GM12878 (cell line): ENCODE measurements around the gene NT5DC4. TPM values are rescaled to one million over a fixed set of nuclear protein-coding genes. Genes with fewer than 3 reads are reported as not detected.
A peak's percentile ranks its signal among the peaks of the same experiment; 100 is the strongest.

Experiments
- ATAC-seq: fragments of 200-7000 bp; cut with Tn5 transposase; 3 replicates; pipeline ENCODE4 v1.9.1; 2020; ENCODE audit warnings: mild to moderate bottlenecking, moderate library complexity
- BruUV-seq: library from RNA; stranded (reverse); fragments of 400-500 nt; replicated peaks from 2 replicates; lab custom pipeline; 2021; lab: Mats Ljungman, UMichigan
- CTCF ChIA-PET: fragments of 300-600 bp; sonication (Branson Sonifier 250); formaldehyde crosslinking; extraction: SDS; loops from one replicate; lab custom pipeline; 2021; ENCODE audit warnings: inconsistent platforms; lab: Yijun Ruan, JAX
- POLR2A ChIA-PET: fragments of 350-600 bp; formaldehyde crosslinking; extraction: SDS; loops from one replicate; lab custom pipeline; 2021; ENCODE audit warnings: inconsistent platforms; lab: Charles Lee
- RAD21 ChIA-PET: fragments of 300-600 bp; sonication (Branson Sonifier 250); formaldehyde crosslinking; loops from one replicate; lab custom pipeline; 2023; ENCODE audit warnings: antibody characterized with exemption; ENCODE audit not compliant: unreplicated experiment; lab: Charles Lee
- SMC1A ChIA-PET: fragments of 300-600 bp; sonication (Branson Sonifier 250); formaldehyde crosslinking; loops from one replicate; lab custom pipeline; 2023; ENCODE audit not compliant: unreplicated experiment, uncharacterized antibody; lab: Charles Lee
- DNase-seq: peaks from one replicate; pipeline ENCODE4 v3.0.0-alpha.2; 2011; ENCODE audit warnings: low read depth, low spot score
- FAIRE-seq: peaks from 3 replicates; lab custom pipeline; 2011; peaks lifted over from hg19 to GRCh38; lab: Jason Lieb, UNC
- H2AFZ ChIP-seq: 2 replicates; pipeline ENCODE4 v1.6.0; 2011; ENCODE audit warnings: low read depth, low read length, control low read depth; ENCODE audit not compliant: control insufficient read depth
- H3K27ac ChIP-seq: 2 replicates; pipeline ENCODE4 v1.5.1; 2011; ENCODE audit warnings: control low read depth; ENCODE audit not compliant: control insufficient read depth, insufficient read depth
- H3K27me3 ChIP-seq, 2 experiments: replicated peaks in 1 of 2; 2 replicates each; pipeline versions ENCODE4 v1.6.0 to v1.6.1; 2011; ENCODE audit warnings: low read length in 1 of 2; ENCODE audit not compliant: control insufficient read depth in 2 of 2, insufficient read depth in 2 of 2
- H3K36me3 ChIP-seq, 2 experiments: 2 replicates each; pipeline ENCODE4 v1.5.1; 2011; ENCODE audit warnings: low read length in 1 of 2; ENCODE audit not compliant: control insufficient read depth in 2 of 2, insufficient read depth in 2 of 2
- H3K4me1 ChIP-seq: 2 replicates; pipeline ENCODE4 v1.6.1; 2011; ENCODE audit warnings: mild to moderate bottlenecking, low read length, moderate library complexity, mixed read lengths; ENCODE audit not compliant: control insufficient read depth, insufficient read depth
- H3K4me2 ChIP-seq: 2 replicates; pipeline ENCODE4 v1.6.0; 2011; ENCODE audit warnings: control low read depth; ENCODE audit not compliant: control insufficient read depth, insufficient read depth
- H3K4me3 ChIP-seq: fragments of 200-600 bp; sonication (generic); 2 replicates; pipeline ENCODE4 v1.5.1; 2016
- H3K79me2 ChIP-seq: 2 replicates; pipeline ENCODE4 v1.6.0; 2011; ENCODE audit warnings: low read length; ENCODE audit not compliant: control insufficient read depth, insufficient read depth
- H3K9ac ChIP-seq: 2 replicates; pipeline ENCODE4 v1.8.0; 2011; ENCODE audit warnings: low read length, control low read depth, mixed read lengths; ENCODE audit not compliant: control insufficient read depth, insufficient read depth
- H3K9me3 ChIP-seq: replicated peaks from 3 replicates; pipeline ENCODE4 v1.5.1; 2011; ENCODE audit warnings: mild to moderate bottlenecking, low read length; ENCODE audit not compliant: control insufficient read depth, insufficient read depth
- H4K20me1 ChIP-seq: 2 replicates; pipeline ENCODE4 v1.6.0; 2011; ENCODE audit not compliant: control insufficient read depth, insufficient read depth
- CEBPB ChIP-seq, 2 experiments: fragments of 150-350 bp in 1 of 2; IDR thresholded peaks; 2 replicates each; pipeline ENCODE4 v1.6.1; 2012 to 2014; ENCODE audit warnings: low read depth in 2 of 2, low read length in 2 of 2, borderline replicate concordance in 1 of 2, inconsistent platforms in 1 of 2
- MLLT1 ChIP-seq: fragments of 450-650 bp; IDR thresholded peaks from 2 replicates; pipeline ENCODE4 v1.6.1; 2016; ENCODE audit warnings: mild to moderate bottlenecking
- RUNX3 ChIP-seq: IDR thresholded peaks from 2 replicates; pipeline ENCODE4 v1.6.1; 2012; ENCODE audit warnings: low read length, inconsistent platforms
- whole genome bisulfite sequencing: methylation state at CpG from one replicate; pipeline ENCODE4 v1.1.6; 2016; ENCODE audit warnings: low lambda C conversion rate; ENCODE audit not compliant: insufficient replicate concordance, insufficient coverage; ENCODE audit errors: missing lambda C conversion rate; 5-methylcytosine and 5-hydroxymethylcytosine counted together
- in situ Hi-C: fragments of 300-500 bp; cut with MboI; formaldehyde crosslinking; loops from 9 replicates; pipeline ENCODE4 v1.14.3; 2018; ENCODE audit warnings: mixed read lengths
- intact Hi-C: fragments of 100-400 bp; cut with micrococcal nuclease; formaldehyde crosslinking; loops from one replicate; pipeline ENCODE4 v1.14.2; 2022; ENCODE audit not compliant: unreplicated experiment
- polyA plus RNA-seq, 11 experiments: library from polyadenylated mRNA; depleted of rRNA in 4 of 11; unstranded in 6 of 11; stranded (reverse) in 5 of 11; fragments of >200 nt; fragmentation: Nextera tagmentation in 4 of 11; fragmentation: Illumina TruSeq in 1 of 11; extraction: Ambion mirVana in 4 of 11; extraction: Trizol in 1 of 11; gene quantifications; 1 replicate in 1 of 11; 2 replicates in 10 of 11; pipeline versions ENCODE4 v1.2.1 to v1.2.3, GENCODE V29; 2011 to 2016; ENCODE audit warnings: inconsistent platforms in 2 of 11, missing spikeins in 2 of 11, low read depth in 1 of 11
- total RNA-seq, 4 experiments: library from RNA; depleted of rRNA in 3 of 4; stranded (reverse); fragments of >200 nt in 3 of 4; fragmentation: Illumina TruSeq in 1 of 4; extraction: Trizol in 1 of 4; gene quantifications; 2 replicates each; pipeline versions ENCODE4 v1.2.1 to v1.2.3, GENCODE V29; 2013 to 2021

NT5DC4 gene
- total and polyA plus RNA-seq, 10 of the 15 experiments (the other 5 are each of a cell fraction or from before 2014, with no cell fraction given): 0.04 to 2.6 (median 0.32) TPM; not detected in 2

- ChIA-PET POLR2A (interaction anchor here (0.8 to 2.8 kb wide), 8 partner anchors 8 to 88 kb away, joined by 3 to 13 read pairs (median 5); no protein-coding TSS in a partner anchor), SMC1A (interaction anchor here (1.4 to 14.2 kb wide), 5 partner anchors 4 to 76 kb away, joined by 7 to 271 read pairs (median 58); no protein-coding TSS in a partner anchor), RAD21 (interaction anchor here (3.4 to 7.1 kb wide), 5 partner anchors 7 to 72 kb away, joined by 19 to 85 read pairs (median 51); partner anchors contain the start of gene SLC20A1), CTCF (interaction anchor here (1.1 to 5.2 kb wide), 6 partner anchors 7 to 72 kb away, joined by 3 to 64 read pairs (median 16); no protein-coding TSS in a partner anchor)
- in situ Hi-C loops (no loop called here), intact Hi-C loops (loop anchor here (10.0 kb wide), 1 partner anchor 646 kb away; the partner anchor contains the start of gene TMEM87B)
- Histone ChIP-seq H3K4me3 (no peak overlapping the region), H3K79me2 (no peaks in the 10 kb centered on the region), H3K27ac (peak overlapping the region; percentile 63), H2AFZ (peak overlapping the region; percentile 69), H3K4me2 (peak overlapping the region; percentile 58), H3K27me3 (no peaks in the 10 kb centered on the region), H3K9me3 (no peaks in the 10 kb centered on the region), H3K36me3 (no peaks in the 10 kb centered on the region), H3K4me1 (peaks cover 36% of the 10 kb centered on the region), H4K20me1 (no peaks in the 10 kb centered on the region), H3K9ac (no peak overlapping the region)
- DNase-seq (no peak), ATAC-seq (peak; percentile 25; the same call in 2 of the 3 replicates), FAIRE-seq (no peak)
- no TSS peak for BruUV-seq
- 64% methylated on average over 8 of the region's 8 CpGs for WGBS
- 0 out of 2 replicates have a peak, but pooled peaks have one; percentile 4 for TF ChIP-seq RUNX3
- TF ChIP-seq MLLT1: peak; percentile 95
- TF ChIP-seq CEBPB (IDR thresholded peaks at IDR 0.05; ENCODE audit: borderline replicate concordance in 1 of 2, low read depth in 2 of 2, low read length in 2 of 2): no peak
Measured at GRCh38 chr2:112701052-112701451, 19.8 kb upstream of the NT5DC4 start.
